Suprapubic skin (tissue), 3 donors: ENCODE results near the gene ZMYM4.

Experiments
- POLR2A ChIP-seq, 2 donors: fragments of 450-650 bp; IDR thresholded peaks; one replicate each; pipeline ENCODE4 v1.6.1; 2017; ENCODE audit warnings: antibody characterized with exemption in 2 of 2, mild to moderate bottlenecking in 2 of 2, moderate library complexity in 2 of 2
- TF ChIP-seq, protein P1 (sequence below), 2 donors: fragments of 200-600 bp in 1 of 2; fragments of 450-650 bp in 1 of 2; sonication (generic) in 1 of 2; IDR thresholded peaks; one replicate each; pipeline ENCODE4 v1.5.1; 2016 to 2019; ENCODE audit warnings: antibody characterized with exemption in 2 of 2, mild to moderate bottlenecking in 1 of 2, moderate library complexity in 1 of 2

DNA sequence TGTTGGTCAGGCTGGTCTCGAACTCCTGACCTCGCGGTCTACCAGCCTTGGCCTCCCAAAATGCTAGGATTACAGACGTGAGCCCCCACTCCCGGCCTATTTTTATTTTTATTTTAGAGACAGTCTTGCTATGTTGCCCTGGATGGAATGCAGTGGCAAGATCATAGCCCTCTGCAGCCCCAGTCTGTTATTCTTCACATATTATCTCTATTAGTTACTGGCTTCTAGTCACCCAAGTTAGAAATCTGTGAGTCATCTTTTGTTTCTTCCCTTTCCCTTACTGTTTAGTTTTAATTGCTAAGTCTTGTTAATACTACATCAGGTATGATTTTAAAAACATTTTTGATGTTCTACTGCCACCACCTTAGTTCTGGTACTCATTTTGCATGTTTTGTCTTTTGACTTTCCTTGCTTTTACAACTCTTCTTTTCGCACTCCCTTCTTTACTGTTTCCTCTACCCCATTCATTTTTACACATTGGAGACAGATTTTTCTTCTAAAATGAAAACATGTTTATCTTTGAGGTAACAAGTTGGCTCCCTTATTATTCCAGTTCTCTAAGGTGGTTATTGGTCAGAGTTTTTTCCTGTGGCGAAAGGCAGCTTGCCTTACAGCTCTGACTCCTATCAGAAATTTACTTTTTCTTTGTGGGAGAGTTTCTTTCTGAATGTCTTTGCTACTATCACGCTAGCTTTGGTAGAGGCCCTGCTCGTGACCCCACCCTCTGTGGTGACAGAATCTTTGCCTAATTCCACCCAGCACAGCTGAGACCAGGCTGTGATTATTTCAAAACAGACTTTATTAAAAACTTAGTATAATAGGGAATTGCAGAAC lies 19.5 kb downstream of the ZMYM4 start:
- TF ChIP-seq POLR2A (IDR thresholded peaks at IDR 0.05), result no peak
- TF ChIP-seq, protein P1, sequence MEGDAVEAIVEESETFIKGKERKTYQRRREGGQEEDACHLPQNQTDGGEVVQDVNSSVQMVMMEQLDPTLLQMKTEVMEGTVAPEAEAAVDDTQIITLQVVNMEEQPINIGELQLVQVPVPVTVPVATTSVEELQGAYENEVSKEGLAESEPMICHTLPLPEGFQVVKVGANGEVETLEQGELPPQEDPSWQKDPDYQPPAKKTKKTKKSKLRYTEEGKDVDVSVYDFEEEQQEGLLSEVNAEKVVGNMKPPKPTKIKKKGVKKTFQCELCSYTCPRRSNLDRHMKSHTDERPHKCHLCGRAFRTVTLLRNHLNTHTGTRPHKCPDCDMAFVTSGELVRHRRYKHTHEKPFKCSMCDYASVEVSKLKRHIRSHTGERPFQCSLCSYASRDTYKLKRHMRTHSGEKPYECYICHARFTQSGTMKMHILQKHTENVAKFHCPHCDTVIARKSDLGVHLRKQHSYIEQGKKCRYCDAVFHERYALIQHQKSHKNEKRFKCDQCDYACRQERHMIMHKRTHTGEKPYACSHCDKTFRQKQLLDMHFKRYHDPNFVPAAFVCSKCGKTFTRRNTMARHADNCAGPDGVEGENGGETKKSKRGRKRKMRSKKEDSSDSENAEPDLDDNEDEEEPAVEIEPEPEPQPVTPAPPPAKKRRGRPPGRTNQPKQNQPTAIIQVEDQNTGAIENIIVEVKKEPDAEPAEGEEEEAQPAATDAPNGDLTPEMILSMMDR (IDR thresholded peaks at IDR 0.05), result no peak
